CD4-positive, alpha-beta T cell treated with Interleukin-15 for 4 hours (primary cell): Measurements from ENCODE around the gene TTC7B.

Experiments
- DNase-seq: peaks from one replicate; pipeline ENCODE4 v3.0.0-alpha.2; 2020; ENCODE audit warnings: low spot score

Gene TTC7B

GRCh38 chr14:90647473-90648005 lies 168.7 kb downstream of the TTC7B start:
- DNase-seq = no peak

DNA sequence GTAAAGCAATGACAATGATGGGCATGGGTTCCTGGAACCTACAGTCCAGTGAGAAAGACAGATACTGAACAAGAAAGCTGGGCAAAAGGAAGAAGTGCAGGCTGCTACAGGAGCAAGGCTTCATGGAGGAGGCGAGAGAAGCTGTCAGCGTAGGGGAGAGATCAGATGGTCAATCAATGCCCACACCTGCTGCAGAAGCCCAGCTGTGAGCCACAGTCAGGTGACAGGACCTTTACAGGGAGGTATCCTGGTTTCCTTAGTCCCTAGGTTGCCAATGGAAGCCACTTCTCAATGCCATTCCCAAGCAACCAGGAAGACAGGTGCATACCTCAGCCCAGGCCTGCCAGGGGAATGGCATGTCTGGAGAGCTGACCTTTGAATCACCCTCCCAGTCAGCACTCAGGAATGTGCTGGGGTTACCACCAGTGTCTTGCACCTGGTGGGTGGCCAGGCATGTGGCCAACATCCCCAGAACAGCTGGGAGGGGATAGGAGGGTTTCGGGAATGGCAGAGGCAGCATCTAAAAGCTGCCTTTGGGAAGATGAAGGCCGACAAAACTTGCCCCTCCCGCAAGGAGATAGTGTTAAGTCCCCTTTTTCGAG lies 170.3 kb downstream of the TTC7B start:
- DNase-seq = no peak

GRCh38 chr14:90644882-90645281 lies 171.3 kb downstream of the TTC7B start:
- no peak for DNase-seq

DNA sequence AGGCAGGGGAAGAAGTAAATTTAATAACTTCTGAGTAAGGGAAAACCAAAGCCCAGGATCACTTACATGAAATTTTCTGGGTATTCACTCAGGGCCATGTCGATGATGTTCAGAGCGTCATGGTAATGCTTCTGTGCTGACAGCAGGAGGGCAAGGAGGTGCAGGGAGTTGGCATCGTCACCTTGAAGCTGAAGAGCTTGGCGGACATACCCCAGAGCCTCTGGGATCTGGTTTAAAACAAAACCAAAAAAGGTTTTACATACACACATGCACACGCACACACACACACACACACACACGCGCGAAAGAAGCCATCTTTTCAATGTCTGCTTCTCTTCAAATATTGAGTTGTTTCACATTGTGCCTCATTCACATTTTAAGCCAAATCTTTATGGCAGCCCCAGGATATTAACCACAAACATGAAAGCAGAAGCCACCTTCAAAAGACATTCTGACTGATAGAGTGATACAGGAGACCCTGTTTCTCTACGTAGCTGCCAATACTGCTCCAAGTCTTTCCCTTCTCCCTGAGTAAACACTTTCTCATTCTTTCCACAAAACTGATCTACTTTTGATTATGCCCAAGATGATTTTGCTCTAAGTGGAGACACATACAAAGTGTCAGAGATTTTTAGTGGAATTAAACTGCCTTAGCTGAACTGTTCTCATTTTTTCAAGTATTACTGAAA lies 172.1 kb downstream of the TTC7B start:
- no peak for DNase-seq

GRCh38 chr14:90642244-90642717 lies 173.9 kb downstream of the TTC7B start:
- no peak for DNase-seq

GRCh38 chr14:90641615-90642243 lies 174.5 kb downstream of the TTC7B start:
- no peak for DNase-seq

GRCh38 chr14:90641168-90641567 lies 175.1 kb downstream of the TTC7B start:
- no peak for DNase-seq

GRCh38 chr14:90639641-90640040 lies 176.6 kb downstream of the TTC7B start:
- no peak for DNase-seq

DNA sequence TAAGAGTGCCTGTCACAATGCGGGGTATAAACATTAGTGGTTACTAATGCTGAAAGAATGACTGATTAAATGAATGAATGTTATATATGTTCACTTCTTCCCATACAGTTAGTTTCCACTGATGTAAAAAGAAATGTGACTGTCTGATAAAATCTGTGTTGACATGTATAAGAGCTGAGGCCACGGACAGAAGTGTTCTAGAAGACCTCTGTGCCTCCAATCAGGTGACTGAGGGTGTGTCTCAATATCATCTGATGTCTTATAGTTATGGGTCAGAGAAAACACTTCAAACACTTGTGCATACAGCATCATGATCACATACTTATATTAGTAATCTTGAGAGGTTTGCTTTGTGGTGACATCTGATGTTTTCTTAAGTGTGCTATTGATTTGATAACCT lies 183.4 kb downstream of the TTC7B start:
- no peak for DNase-seq

DNA sequence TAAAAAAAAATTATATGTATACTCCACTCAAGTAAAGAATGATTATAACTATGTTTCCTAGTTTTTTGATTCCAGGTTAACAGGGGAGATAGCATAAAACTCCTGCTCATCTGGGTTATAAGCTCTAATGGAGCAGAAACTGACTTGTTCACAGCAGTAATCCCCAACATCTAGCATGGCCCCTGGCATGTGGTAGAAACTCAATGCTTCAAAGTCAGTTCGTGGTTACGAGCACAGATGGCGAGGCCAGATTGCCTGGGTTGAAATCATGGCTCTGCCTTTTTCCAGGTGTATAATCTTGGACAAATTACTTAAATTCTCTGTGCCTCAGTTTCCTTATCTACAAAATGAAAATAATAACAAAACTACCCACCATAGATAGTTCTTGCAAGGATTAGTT lies 183.8 kb downstream of the TTC7B start:
- no peak for DNase-seq

DNA sequence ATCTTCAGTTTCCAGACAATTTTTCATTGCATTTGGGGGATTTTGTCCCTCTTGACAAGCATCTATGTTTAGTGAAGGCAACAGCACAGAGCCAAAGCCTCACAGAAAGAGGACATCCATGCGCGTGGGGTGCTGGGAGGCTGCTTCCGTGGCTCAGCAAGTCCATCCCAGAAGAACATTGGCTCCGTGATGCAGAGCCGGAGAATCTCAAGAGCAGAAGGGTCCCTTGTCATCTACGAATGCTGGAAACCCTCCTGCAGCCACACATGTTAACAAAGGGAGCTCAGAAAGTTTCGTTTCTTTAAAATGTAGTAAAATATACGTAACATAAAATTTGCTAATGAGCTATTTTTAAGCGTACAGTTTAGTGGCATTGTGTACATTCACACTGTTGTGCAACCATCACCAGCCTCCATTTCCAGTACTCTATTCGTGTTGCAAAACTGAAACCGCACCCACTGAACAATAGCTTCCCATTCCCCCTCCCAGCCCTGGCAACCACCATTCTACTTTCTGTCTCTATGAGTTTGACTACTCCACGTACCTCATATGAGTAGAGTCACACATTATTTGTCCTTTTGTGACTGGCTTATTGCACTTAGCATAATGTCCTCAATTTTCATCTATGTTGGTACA lies 185.9 kb downstream of the TTC7B start:
- DNase-seq = no peak

DNA sequence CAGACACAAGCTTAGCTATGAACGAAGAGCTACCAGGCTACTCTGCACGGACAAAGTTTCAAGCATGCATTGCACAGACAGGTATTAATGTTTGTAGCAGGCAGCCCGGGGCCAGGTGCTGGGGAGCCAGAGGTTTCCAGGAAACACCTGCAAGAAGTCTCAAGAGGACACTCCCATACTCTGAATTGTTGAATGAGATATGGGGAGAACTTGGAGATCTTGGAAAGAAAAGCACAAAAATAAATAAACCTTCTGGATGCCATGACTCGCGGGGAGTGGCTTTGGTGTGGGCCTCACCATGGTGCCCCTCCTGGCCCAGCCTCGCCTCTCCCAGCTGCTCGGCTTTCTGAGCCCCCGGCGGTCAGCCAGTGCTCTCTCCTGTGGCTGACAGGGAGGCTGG lies 186.8 kb downstream of the TTC7B start:
- DNase-seq = no peak

GRCh38 chr14:90628825-90629224 lies 187.4 kb downstream of the TTC7B start:
- DNase-seq = no peak

DNA sequence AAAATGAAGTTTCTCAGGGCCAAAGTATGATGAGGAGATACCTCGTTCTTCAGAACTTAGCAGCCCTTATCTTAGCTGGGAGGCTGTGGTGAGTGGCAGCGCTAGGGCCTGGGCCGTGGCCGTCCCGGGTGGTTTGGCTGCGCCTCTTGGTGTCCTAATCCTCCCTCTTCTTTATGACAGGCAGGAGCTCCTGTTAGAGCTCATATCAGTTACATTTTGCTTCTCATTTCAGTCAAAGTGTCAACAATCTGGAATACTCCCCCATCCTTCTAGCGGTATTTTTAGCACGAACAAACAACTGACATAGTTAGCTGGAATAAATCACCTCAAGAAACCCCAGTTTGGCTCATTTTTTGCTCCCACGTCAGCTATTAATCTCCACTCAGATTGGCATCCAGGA lies 188.8 kb downstream of the TTC7B start:
- DNase-seq = no peak

- DNase-seq = no peak
Measured at GRCh38 chr14:90626550-90626949, 189.7 kb downstream of the TTC7B start.

GRCh38 chr14:90625445-90625844 lies 190.8 kb downstream of the TTC7B start:
- DNase-seq = no peak

- no peak for DNase-seq
Measured at GRCh38 chr14:90624732-90625400, 191.4 kb downstream of the TTC7B start.

DNA sequence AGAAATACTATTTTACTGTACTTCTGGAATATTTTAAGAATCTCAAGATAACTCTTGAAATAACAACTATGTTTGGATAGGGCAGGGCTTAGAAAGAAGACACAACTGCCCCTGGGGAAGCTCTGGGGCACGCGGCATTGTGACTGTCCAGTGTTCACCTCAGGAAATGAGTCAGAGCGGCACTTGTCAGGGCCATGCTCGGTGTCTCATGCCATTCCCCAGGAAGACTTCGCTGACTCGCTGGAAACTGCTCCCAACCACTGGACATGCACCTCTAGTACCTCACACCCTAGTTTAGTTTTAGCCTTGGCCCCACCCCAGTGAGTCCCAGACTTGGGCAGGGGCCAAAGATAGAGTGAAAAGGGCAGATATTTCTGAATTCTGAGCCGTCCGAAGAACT lies 192.0 kb downstream of the TTC7B start:
- no peak for DNase-seq

- DNase-seq = no peak
Measured at GRCh38 chr14:90621201-90621600, 195.0 kb downstream of the TTC7B start.

- DNase-seq = no peak
Measured at GRCh38 chr14:90620568-90621077, 195.6 kb downstream of the TTC7B start.

DNA sequence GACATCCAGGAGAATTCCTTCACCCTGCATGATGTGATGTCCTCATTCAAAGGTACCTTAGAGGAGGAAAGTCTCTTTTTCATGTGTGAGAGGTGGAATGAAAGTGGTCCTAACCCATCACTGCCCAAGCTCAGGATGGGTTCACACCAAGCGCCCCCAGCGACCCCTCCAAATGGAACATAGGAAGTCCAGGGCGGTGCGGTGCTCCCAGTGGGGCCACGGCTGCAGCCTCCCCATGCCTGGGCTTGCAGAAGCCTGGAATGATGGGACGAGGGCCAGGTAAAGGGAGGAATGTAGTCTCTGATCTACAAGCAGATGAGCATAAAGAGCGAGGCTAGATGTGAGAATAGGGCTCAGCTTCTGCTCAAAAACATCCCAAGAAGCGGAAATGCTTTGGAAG lies 196.3 kb downstream of the TTC7B start:
- no peak for DNase-seq

DNA sequence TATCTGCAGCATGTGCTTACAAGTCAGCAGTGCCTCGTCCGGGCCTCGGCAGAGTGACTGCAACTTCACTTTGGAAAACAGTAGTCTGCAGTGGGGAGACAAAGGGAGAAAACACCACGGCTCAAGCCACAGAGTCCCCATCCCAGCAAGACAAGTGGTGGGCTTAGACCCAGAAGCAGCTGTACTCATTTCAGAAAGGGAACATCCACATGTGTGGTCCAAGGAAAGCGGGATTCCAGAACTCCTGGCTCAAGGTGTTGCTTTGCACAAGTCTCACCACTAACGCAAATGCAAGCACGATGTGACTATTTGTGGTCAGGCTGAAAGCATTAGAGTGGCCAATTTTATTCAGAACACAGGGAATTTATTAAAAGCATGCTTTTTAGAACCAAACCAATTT lies 198.3 kb downstream of the TTC7B start:
- no peak for DNase-seq
